Mucosa of stomach (tissue), 1 donor: ENCODE measurements around the gene SLC38A10.

Experiments used
- H3K27me3 ChIP-seq: one replicate; pipeline ENCODE4 v1.7.0; 2013; ENCODE audit warnings: mild to moderate bottlenecking, low read length; ENCODE audit not compliant: control insufficient read depth, insufficient read depth
- H3K36me3 ChIP-seq: one replicate; pipeline ENCODE4 v1.7.0; 2013; ENCODE audit warnings: low read length; ENCODE audit not compliant: control insufficient read depth, insufficient read depth
- H3K4me1 ChIP-seq: one replicate; pipeline ENCODE4 v1.7.0; 2013; ENCODE audit warnings: mild to moderate bottlenecking, low read length; ENCODE audit not compliant: control insufficient read depth, insufficient read depth
- H3K4me3 ChIP-seq: one replicate; pipeline ENCODE4 v1.7.0; 2013; ENCODE audit warnings: low read length
- H3K9ac ChIP-seq: one replicate; pipeline ENCODE4 v1.7.0; 2013; ENCODE audit warnings: mild to moderate bottlenecking, low read length, moderate library complexity
- H3K9me3 ChIP-seq: one replicate; pipeline ENCODE4 v1.7.0; 2013; ENCODE audit warnings: mild to moderate bottlenecking, low read length, moderate library complexity; ENCODE audit not compliant: control insufficient read depth
- donor health status: Pancreatic carcinoma.

SLC38A10 gene

GRCh38 chr17:81295031-81295675, at the start of gene SLC38A10:
TSS of gene SLC38A10 (minus strand) at chr17:81295307. CDS start at chr17:81294921, 386 bp downstream.
- Histone ChIP-seq H3K36me3 (no peaks in the 10 kb centered on the region), H3K27me3 (no peaks in the 10 kb centered on the region), H3K9ac (peak within 1 kb of the TSS; percentile 87), H3K4me3 (peak within 1 kb of the TSS; percentile 75), H3K9me3 (no peaks in the 10 kb centered on the region), H3K4me1 (peaks cover 26% of the 10 kb centered on the region)

GRCh38 chr17:81342269-81343070, 47.4 kb upstream of the SLC38A10 start:
- Histone ChIP-seq H3K27me3 (peaks cover 7% of the 10 kb centered on the region), H3K9ac (peak overlapping the region; percentile 98), H3K4me1 (peaks cover 46% of the 10 kb centered on the region), H3K4me3 (peak overlapping the region; percentile 95), H3K9me3 (no peaks in the 10 kb centered on the region), H3K36me3 (no peaks in the 10 kb centered on the region)

GRCh38 chr17:81341516-81342268, 46.6 kb upstream of the SLC38A10 start:
- Histone ChIP-seq H3K36me3 (no peaks in the 10 kb centered on the region), H3K4me3 (peak overlapping the region; percentile 41), H3K4me1 (peaks cover 48% of the 10 kb centered on the region), H3K27me3 (peaks cover 7% of the 10 kb centered on the region), H3K9me3 (no peaks in the 10 kb centered on the region), H3K9ac (peak overlapping the region; percentile 98)

GRCh38 chr17:81340607-81341515, 45.8 kb upstream of the SLC38A10 start:
- peaks cover 50% of the 10 kb centered on the region for H3K4me1 ChIP-seq
- H3K36me3 ChIP-seq = no peaks in the 10 kb centered on the region
- H3K27me3 ChIP-seq = peaks cover 7% of the 10 kb centered on the region
- H3K9ac ChIP-seq = peak overlapping the region; percentile 98
- no peaks in the 10 kb centered on the region for H3K9me3 ChIP-seq
- peak overlapping the region; percentile 41 for H3K4me3 ChIP-seq

- H3K4me1 ChIP-seq = peaks cover 57% of the 10 kb centered on the region
- peak overlapping the region; percentile 17 for H3K9ac ChIP-seq
- H3K27me3 ChIP-seq = peaks cover 7% of the 10 kb centered on the region
- H3K36me3 ChIP-seq = no peaks in the 10 kb centered on the region
- H3K9me3 ChIP-seq = no peaks in the 10 kb centered on the region
- no peak overlapping the region for H3K4me3 ChIP-seq
Observed at GRCh38 chr17:81339534-81340296, 44.6 kb upstream of the SLC38A10 start.

- H3K9ac ChIP-seq = peak overlapping the region; percentile 17
- peaks cover 57% of the 10 kb centered on the region for H3K4me1 ChIP-seq
- H3K9me3 ChIP-seq = no peaks in the 10 kb centered on the region
- H3K27me3 ChIP-seq = peaks cover 8% of the 10 kb centered on the region
- H3K36me3 ChIP-seq = no peaks in the 10 kb centered on the region
- no peak overlapping the region for H3K4me3 ChIP-seq
Observed at GRCh38 chr17:81339191-81339533, 44.1 kb upstream of the SLC38A10 start.

GRCh38 chr17:81338274-81339190, 43.4 kb upstream of the SLC38A10 start:
- peaks cover 57% of the 10 kb centered on the region for H3K4me1 ChIP-seq
- H3K9ac ChIP-seq = peak overlapping the region; percentile 17

GRCh38 chr17:81337476-81337879, 42.4 kb upstream of the SLC38A10 start:
- H3K4me1 ChIP-seq = peaks cover 57% of the 10 kb centered on the region
- H3K9ac ChIP-seq = no peak overlapping the region

More at GRCh38 chr17:81338274-81339190, 43.4 kb upstream of the SLC38A10 start:
- no peak overlapping the region for H3K4me3 ChIP-seq
- peaks cover 10% of the 10 kb centered on the region for H3K27me3 ChIP-seq
- H3K9me3 ChIP-seq = no peaks in the 10 kb centered on the region
- H3K36me3 ChIP-seq = no peaks in the 10 kb centered on the region

GRCh38 chr17:81336930-81337325, 41.8 kb upstream of the SLC38A10 start:
- no peaks in the 10 kb centered on the region for H3K9me3 ChIP-seq
- H3K36me3 ChIP-seq = no peaks in the 10 kb centered on the region
- peak overlapping the region; percentile 39 for H3K9ac ChIP-seq
- H3K4me1 ChIP-seq = peaks cover 57% of the 10 kb centered on the region
- peaks cover 15% of the 10 kb centered on the region for H3K27me3 ChIP-seq
- no peak overlapping the region for H3K4me3 ChIP-seq

More at GRCh38 chr17:81337476-81337879, 42.4 kb upstream of the SLC38A10 start:
- no peaks in the 10 kb centered on the region for H3K9me3 ChIP-seq
- H3K27me3 ChIP-seq = peaks cover 18% of the 10 kb centered on the region
- no peak overlapping the region for H3K4me3 ChIP-seq
- no peaks in the 10 kb centered on the region for H3K36me3 ChIP-seq

GRCh38 chr17:81336296-81336929, 41.3 kb upstream of the SLC38A10 start:
- Histone ChIP-seq H3K4me1 (peaks cover 56% of the 10 kb centered on the region), H3K36me3 (no peaks in the 10 kb centered on the region), H3K9ac (no peak overlapping the region), H3K4me3 (no peak overlapping the region), H3K9me3 (no peaks in the 10 kb centered on the region), H3K27me3 (peaks cover 15% of the 10 kb centered on the region)
